ENCODE results near the gene RAPGEF2. TPM values are rescaled to one million over a fixed set of nuclear protein-coding genes. Genes with fewer than 3 reads are reported as not detected.

RAPGEF2 gene
- total RNA-seq, 2 donors from 2014 or later, result 13.6 to 21.3 TPM

GRCh38 chr4:159145318-159145991 lies 42.6 kb downstream of the RAPGEF2 start:
- ATAC-seq (replicated peaks in 1 of 2), result no peak
- no peaks in the 10 kb centered on the region for H3K36me3 Mint-ChIP-seq (ENCODE audit: insufficient read depth in 2 of 2)
- H3K4me1 Mint-ChIP-seq (ENCODE audit: low read depth), result peaks cover 5% of the 10 kb centered on the region
- H3K4me3 Mint-ChIP-seq, result no peak overlapping the region
- no peak for DNase-seq
- H3K27ac Mint-ChIP-seq, result no peak overlapping the region
- H3K9me3 Mint-ChIP-seq, result no peaks in the 10 kb centered on the region
- no peaks in the 10 kb centered on the region for H3K27me3 Mint-ChIP-seq (ENCODE audit: low read depth)

GRCh38 chr4:159145992-159146330 lies 43.1 kb downstream of the RAPGEF2 start:
- no peak for ATAC-seq (replicated peaks in 1 of 2)
- H3K4me1 Mint-ChIP-seq (ENCODE audit: low read depth), result peaks cover 5% of the 10 kb centered on the region
- no peak overlapping the region for H3K4me3 Mint-ChIP-seq
- DNase-seq, result no peak
- H3K36me3 Mint-ChIP-seq (ENCODE audit: insufficient read depth in 2 of 2), result no peaks in the 10 kb centered on the region
- H3K27me3 Mint-ChIP-seq (ENCODE audit: low read depth), result no peaks in the 10 kb centered on the region
- H3K27ac Mint-ChIP-seq, result no peak overlapping the region
- no peaks in the 10 kb centered on the region for H3K9me3 Mint-ChIP-seq

- Mint-ChIP-seq H3K27me3 (ENCODE audit: low read depth) (no peaks in the 10 kb centered on the region), H3K9me3 (no peaks in the 10 kb centered on the region), H3K27ac (no peak overlapping the region), H3K4me3 (no peak overlapping the region), H3K4me1 (ENCODE audit: low read depth) (peaks cover 5% of the 10 kb centered on the region), H3K36me3 (ENCODE audit: insufficient read depth in 2 of 2) (no peaks in the 10 kb centered on the region)
- DNase-seq (no peak), ATAC-seq (replicated peaks in 1 of 2) (no peak)
Measured at GRCh38 chr4:159146488-159146887, 43.6 kb downstream of the RAPGEF2 start.

- Mint-ChIP-seq H3K36me3 (ENCODE audit: insufficient read depth in 2 of 2) (no peaks in the 10 kb centered on the region), H3K27me3 (ENCODE audit: low read depth) (no peaks in the 10 kb centered on the region), H3K27ac (no peak overlapping the region), H3K9me3 (no peaks in the 10 kb centered on the region), H3K4me1 (ENCODE audit: low read depth) (peaks cover 5% of the 10 kb centered on the region), H3K4me3 (no peak overlapping the region)
- DNase-seq (no peak), ATAC-seq (replicated peaks in 1 of 2) (no peak)
Measured at GRCh38 chr4:159148441-159148840, 45.6 kb downstream of the RAPGEF2 start.

GRCh38 chr4:159149666-159150065 lies 46.8 kb downstream of the RAPGEF2 start:
- Mint-ChIP-seq H3K27me3 (ENCODE audit: low read depth) (no peaks in the 10 kb centered on the region), H3K4me3 (no peak overlapping the region), H3K27ac (no peak overlapping the region), H3K9me3 (no peaks in the 10 kb centered on the region), H3K36me3 (ENCODE audit: insufficient read depth in 2 of 2) (no peaks in the 10 kb centered on the region), H3K4me1 (ENCODE audit: low read depth) (no peaks in the 10 kb centered on the region)
- ATAC-seq (replicated peaks in 1 of 2) (no peak), DNase-seq (no peak)

- no peaks in the 10 kb centered on the region for H3K9me3 Mint-ChIP-seq
- no peak overlapping the region for H3K4me3 Mint-ChIP-seq
- no peak for DNase-seq
- H3K36me3 Mint-ChIP-seq (ENCODE audit: insufficient read depth in 2 of 2), result no peaks in the 10 kb centered on the region
- H3K27ac Mint-ChIP-seq, result no peak overlapping the region
- H3K27me3 Mint-ChIP-seq (ENCODE audit: low read depth), result no peaks in the 10 kb centered on the region
- ATAC-seq (replicated peaks in 1 of 2), result no peak
- H3K4me1 Mint-ChIP-seq (ENCODE audit: low read depth), result no peaks in the 10 kb centered on the region
Measured at GRCh38 chr4:159150396-159150795, 47.5 kb downstream of the RAPGEF2 start.

DNA sequence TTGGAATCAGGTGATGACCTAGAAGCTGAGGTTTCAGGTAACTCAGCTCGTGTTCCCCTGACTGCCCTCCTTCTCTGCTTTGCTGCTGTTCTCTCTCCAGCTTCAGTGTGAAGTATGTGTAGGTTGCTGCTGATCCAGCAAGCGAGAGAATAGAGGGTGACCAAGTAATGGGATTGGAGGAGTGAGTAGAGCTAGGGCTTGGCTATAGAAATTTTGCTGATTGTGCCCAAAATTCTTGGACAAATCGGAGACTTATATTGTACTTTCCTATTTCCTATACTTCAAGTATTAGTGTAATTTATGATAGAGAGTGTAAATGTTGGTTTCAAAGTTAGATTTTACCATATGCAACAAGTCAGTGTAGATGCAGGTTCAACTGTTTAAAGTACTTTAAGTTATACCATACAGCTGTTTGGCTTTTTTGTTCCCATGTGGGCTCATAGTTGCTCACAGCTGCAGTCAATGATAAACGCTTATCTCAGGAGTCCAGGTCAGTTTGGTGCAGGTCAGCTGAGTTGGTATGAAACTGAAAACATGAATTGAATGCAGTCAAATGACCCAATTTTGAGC lies 48.0 kb downstream of the RAPGEF2 start:
- no peak for DNase-seq
- no peak overlapping the region for H3K4me3 Mint-ChIP-seq
- no peak overlapping the region for H3K27ac Mint-ChIP-seq
- no peaks in the 10 kb centered on the region for H3K4me1 Mint-ChIP-seq (ENCODE audit: low read depth)
- no peaks in the 10 kb centered on the region for H3K9me3 Mint-ChIP-seq
- no peaks in the 10 kb centered on the region for H3K36me3 Mint-ChIP-seq (ENCODE audit: insufficient read depth in 2 of 2)
- ATAC-seq (replicated peaks in 1 of 2), result no peak
- no peaks in the 10 kb centered on the region for H3K27me3 Mint-ChIP-seq (ENCODE audit: low read depth)

- no peaks in the 10 kb centered on the region for H3K27me3 Mint-ChIP-seq (ENCODE audit: low read depth)
- H3K27ac Mint-ChIP-seq, result no peak overlapping the region
- H3K4me1 Mint-ChIP-seq (ENCODE audit: low read depth), result no peaks in the 10 kb centered on the region
- H3K9me3 Mint-ChIP-seq, result no peaks in the 10 kb centered on the region
- no peak overlapping the region for H3K4me3 Mint-ChIP-seq
- ATAC-seq (replicated peaks in 1 of 2), result no peak
- H3K36me3 Mint-ChIP-seq (ENCODE audit: insufficient read depth in 2 of 2), result no peaks in the 10 kb centered on the region
- no peak for DNase-seq
Measured at GRCh38 chr4:159151689-159152088, 48.8 kb downstream of the RAPGEF2 start.

DNA sequence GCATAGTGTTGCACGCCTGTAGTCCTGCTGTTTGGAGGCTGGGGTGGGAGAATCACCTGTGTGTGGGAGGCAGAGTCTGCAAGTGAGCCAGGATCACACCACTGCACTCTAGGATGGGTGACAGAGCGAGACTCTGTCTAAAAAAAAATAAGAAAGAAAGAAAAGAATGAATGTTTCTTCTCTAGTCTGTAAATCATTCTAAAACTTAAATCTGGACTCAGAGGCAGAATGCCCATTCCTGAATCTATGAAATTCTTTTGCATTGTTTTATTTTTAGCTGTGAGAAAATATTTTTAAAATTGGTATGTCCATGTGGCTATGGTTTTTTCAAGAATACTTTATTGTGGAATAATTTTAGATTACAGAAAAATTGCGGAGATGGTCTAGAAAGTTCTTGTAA lies 49.3 kb downstream of the RAPGEF2 start:
- H3K4me1 Mint-ChIP-seq (ENCODE audit: low read depth), result no peaks in the 10 kb centered on the region
- H3K27me3 Mint-ChIP-seq (ENCODE audit: low read depth), result no peaks in the 10 kb centered on the region
- ATAC-seq (replicated peaks in 1 of 2) (no peak), DNase-seq (no peak)
- H3K9me3 Mint-ChIP-seq, result no peaks in the 10 kb centered on the region
- H3K36me3 Mint-ChIP-seq (ENCODE audit: insufficient read depth in 2 of 2), result no peaks in the 10 kb centered on the region
- H3K4me3 Mint-ChIP-seq, result no peak overlapping the region
- no peak overlapping the region for H3K27ac Mint-ChIP-seq

GRCh38 chr4:159153669-159154068 lies 50.8 kb downstream of the RAPGEF2 start:
- H3K9me3 Mint-ChIP-seq, result no peaks in the 10 kb centered on the region
- H3K27ac Mint-ChIP-seq, result no peak overlapping the region
- H3K36me3 Mint-ChIP-seq (ENCODE audit: insufficient read depth in 2 of 2), result no peaks in the 10 kb centered on the region
- DNase-seq, result no peak
- no peak overlapping the region for H3K4me3 Mint-ChIP-seq
- H3K4me1 Mint-ChIP-seq (ENCODE audit: low read depth), result no peaks in the 10 kb centered on the region
- ATAC-seq (replicated peaks in 1 of 2), result no peak
- no peaks in the 10 kb centered on the region for H3K27me3 Mint-ChIP-seq (ENCODE audit: low read depth)

- no peaks in the 10 kb centered on the region for H3K36me3 Mint-ChIP-seq (ENCODE audit: insufficient read depth in 2 of 2)
- no peak for ATAC-seq (replicated peaks in 1 of 2)
- no peak overlapping the region for H3K27ac Mint-ChIP-seq
Measured at GRCh38 chr4:159155119-159155518, 52.2 kb downstream of the RAPGEF2 start.

GRCh38 chr4:159158083-159158617 lies 55.3 kb downstream of the RAPGEF2 start:
- no peak for ATAC-seq (replicated peaks in 1 of 2)
- no peaks in the 10 kb centered on the region for H3K9me3 Mint-ChIP-seq

More at GRCh38 chr4:159155119-159155518, 52.2 kb downstream of the RAPGEF2 start:
- Mint-ChIP-seq H3K27me3 (ENCODE audit: low read depth) (no peaks in the 10 kb centered on the region), H3K9me3 (no peaks in the 10 kb centered on the region), H3K4me1 (ENCODE audit: low read depth) (no peaks in the 10 kb centered on the region), H3K4me3 (no peak overlapping the region)
- DNase-seq, result no peak

DNA sequence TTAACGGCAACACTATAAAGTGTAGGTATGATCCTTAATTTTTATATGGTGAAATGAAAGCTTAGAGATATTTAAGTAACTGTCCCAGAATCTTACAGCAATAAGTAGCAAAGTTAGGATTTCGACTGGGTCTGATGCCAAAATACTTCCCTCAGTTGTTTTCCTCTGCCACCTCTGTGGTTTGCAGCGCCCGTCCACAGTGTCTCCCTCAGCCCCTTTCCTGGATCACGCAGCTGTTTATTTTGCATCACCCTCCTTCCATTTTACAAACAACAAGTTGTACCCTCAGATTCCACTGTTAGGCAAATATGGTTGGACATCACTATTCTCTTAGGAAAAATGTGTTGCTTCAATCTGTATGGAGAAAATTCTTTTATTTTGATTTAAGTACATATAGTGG lies 56.1 kb downstream of the RAPGEF2 start:
- no peak overlapping the region for H3K4me3 Mint-ChIP-seq
- no peak overlapping the region for H3K27ac Mint-ChIP-seq
- H3K4me1 Mint-ChIP-seq (ENCODE audit: low read depth), result no peaks in the 10 kb centered on the region
- H3K36me3 Mint-ChIP-seq (ENCODE audit: insufficient read depth in 2 of 2), result no peaks in the 10 kb centered on the region
- DNase-seq (no peak), ATAC-seq (replicated peaks in 1 of 2) (no peak)
- no peaks in the 10 kb centered on the region for H3K9me3 Mint-ChIP-seq
- H3K27me3 Mint-ChIP-seq (ENCODE audit: low read depth), result no peaks in the 10 kb centered on the region

More at GRCh38 chr4:159158083-159158617, 55.3 kb downstream of the RAPGEF2 start:
- no peaks in the 10 kb centered on the region for H3K4me1 Mint-ChIP-seq (ENCODE audit: low read depth)
- H3K36me3 Mint-ChIP-seq (ENCODE audit: insufficient read depth in 2 of 2), result no peaks in the 10 kb centered on the region
- no peak overlapping the region for H3K27ac Mint-ChIP-seq
- DNase-seq, result no peak
- H3K27me3 Mint-ChIP-seq (ENCODE audit: low read depth), result no peaks in the 10 kb centered on the region
- no peak overlapping the region for H3K4me3 Mint-ChIP-seq

GRCh38 chr4:159159611-159160010 lies 56.7 kb downstream of the RAPGEF2 start:
- ATAC-seq (replicated peaks in 1 of 2) (no peak), DNase-seq (no peak)
- H3K36me3 Mint-ChIP-seq (ENCODE audit: insufficient read depth in 2 of 2), result no peaks in the 10 kb centered on the region
- H3K4me1 Mint-ChIP-seq (ENCODE audit: low read depth), result no peaks in the 10 kb centered on the region
- H3K27me3 Mint-ChIP-seq (ENCODE audit: low read depth), result no peaks in the 10 kb centered on the region
- no peak overlapping the region for H3K4me3 Mint-ChIP-seq
- no peaks in the 10 kb centered on the region for H3K9me3 Mint-ChIP-seq
- H3K27ac Mint-ChIP-seq, result no peak overlapping the region
